Measurements from ENCODE around the gene BPIFB1.

BPIFB1 gene

DNA sequence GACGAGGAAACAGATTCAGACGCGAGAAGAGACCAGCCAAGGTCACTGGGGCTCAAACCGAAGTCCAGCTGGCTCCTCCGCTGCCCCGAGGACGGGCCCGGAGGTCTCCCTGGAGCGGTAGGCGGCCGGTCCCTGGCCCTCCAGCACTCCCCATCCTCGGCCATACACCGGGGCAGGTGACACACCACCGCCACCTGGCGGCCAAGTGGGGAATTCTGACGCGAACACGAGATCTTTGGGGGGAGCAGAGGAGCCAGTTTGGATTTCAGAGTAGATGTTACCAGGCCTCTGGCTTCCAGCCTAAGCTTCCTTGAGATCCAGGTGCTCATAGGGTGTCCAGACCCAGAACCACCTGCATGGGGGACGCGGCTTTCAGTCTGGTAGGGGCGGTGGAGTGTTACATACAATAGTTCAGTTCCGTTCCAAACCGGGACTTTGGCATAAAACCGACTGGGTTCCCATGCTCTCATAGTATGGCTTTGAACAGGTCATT, 16.1 kb downstream of the BPIFB1 start:
- peak; percentile 66 for DNase-seq (ENCODE audit: low spot score)

DNA sequence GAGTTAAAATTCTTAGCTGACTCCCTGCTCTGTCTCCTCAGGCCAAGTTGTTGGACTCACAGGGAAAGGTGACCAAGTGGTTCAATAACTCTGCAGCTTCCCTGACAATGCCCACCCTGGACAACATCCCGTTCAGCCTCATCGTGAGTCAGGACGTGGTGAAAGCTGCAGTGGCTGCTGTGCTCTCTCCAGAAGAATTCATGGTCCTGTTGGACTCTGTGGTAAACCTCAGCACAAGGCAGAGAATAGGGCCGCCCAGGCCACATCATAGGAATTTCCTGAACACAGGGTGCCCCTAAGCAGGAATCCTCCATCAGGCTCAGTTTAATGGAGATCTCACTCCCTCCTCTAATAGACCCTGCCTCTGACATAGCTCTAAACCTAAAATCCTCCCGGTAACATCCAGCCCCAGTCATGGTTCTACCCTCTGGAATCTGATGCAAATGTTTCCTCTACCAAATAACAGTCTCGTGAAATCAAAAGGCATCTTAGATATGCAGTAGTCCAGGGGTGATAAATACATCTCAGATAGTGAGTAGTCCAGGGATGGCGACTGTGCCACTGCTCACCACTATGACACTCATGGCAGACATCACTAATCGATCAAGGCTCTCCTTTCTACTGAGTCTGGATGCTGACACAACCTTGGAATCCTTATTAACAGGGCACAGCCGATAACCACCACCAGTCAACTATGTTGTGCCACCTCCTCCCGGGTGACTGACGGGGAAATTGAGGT, 18.3 kb downstream of the BPIFB1 start:
- DNase-seq (ENCODE audit: low spot score) = no peak

DNA sequence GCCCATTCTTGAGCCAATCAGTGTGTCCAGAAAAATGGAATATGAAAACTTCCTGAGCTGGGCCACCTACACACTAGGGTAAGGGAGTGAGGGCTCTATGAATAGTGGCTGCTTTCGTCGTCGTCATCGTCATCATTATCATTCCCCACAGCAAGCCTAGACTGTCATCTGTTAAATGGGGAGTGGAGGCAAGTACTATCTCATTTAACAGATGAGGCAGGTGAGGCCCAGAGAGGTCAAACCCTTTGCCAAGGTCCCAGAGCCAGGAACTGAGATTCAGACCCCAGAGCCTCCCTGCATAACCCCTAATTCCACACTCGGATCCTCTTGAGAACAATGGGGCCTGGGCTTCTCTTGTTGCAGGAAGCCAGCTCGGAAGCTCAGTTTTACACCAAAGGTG, 20.6 kb downstream of the BPIFB1 start:
- no peak for DNase-seq (ENCODE audit: low spot score)

DNA sequence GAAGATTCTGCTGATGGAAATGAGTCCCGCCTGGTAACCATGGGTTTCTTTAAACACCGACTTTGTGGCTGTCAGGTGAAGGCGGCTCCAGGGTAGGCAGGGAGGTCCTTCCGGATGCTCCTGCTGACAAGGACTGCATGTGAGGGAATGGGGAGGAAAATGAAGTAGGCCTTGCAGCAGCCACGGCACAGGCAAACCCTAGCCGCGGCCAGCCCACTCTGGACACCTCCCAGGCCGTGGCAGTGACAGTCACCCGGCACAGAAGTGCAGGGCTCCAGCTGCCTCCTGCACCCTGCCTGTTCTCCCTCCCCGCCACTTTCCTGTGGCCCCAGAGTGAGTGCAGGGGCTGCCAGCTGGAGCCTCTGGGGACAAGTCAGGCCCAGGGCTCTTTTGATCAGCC, 21.0 kb downstream of the BPIFB1 start:
- no peak for DNase-seq (ENCODE audit: low spot score)

DNA sequence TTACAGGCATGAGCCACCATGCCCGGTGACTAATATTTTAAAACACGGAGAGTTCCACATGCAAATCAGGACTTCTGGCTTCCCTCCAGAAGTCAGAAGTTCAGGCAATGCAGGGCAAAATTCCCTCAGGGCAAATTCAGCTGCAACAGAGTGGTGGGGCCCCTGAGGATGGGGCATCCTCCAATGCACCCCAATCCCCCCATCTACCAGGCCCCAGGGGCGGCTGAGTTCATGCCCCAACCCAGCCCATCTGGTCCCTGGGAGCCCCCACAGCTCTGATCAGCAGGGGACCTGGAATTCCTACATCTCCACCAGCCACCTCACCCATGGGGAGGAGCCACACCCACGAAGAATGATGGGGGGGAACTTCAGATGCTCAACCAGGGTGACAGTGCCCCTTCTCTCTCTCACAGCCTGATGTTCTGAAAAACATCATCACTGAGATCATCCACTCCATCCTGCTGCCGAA, 22.6 kb downstream of the BPIFB1 start:
- no peak for DNase-seq (ENCODE audit: low spot score)

DNA sequence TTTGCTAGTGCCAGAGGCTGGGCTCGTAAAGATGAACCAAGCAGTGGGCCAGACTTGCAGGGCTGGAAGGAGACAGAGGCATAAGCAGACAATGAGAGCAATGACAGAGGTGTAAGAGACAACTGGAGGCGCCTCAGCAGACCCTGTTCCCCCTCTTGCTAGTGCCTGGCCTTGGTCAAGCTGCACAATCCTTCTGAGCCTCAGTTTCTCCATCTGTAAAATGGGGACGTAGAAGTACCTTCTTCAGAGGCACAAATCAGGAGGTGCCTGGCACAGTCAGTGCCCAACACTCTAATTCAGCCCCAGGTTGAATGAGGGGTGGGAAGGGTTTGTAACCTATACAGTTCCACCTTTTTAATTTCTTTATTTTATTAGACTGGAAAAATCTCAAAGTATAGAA, 23.2 kb downstream of the BPIFB1 start:
- no peak for DNase-seq (ENCODE audit: low spot score)

DNA sequence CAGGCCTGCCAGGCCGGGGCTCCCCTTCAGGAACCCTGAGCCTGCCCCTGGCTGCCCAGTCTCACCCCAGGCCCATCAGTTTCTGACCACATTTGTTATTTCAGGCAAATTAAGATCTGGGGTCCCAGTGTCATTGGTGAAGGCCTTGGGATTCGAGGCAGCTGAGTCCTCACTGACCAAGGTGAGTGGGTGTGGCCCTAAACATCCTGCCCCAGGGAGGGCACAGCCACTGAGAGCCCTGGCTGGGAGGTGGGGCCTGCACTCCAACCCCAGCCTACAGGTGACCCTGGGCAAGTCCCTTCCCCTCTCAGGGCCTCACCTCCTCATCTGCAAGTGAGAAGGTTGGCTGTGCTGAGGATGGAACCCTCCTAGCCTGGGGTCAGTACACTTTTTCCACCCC, 23.8 kb downstream of the BPIFB1 start:
- no peak for DNase-seq (ENCODE audit: low spot score)

DNA sequence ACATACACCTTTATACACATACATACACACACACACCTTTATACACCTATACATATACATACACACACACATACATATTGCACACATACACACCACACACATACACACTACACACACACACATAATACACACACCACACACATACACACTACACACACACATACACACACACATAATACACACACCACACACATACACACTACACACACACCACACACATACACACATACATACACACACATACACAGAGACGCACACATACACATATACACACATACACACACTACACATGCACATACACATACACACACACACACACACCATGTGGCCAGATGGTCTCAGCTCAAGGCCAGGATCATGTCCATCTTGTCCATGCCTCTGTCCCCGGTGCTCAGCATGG, 25.7 kb downstream of the BPIFB1 start:
- DNase-seq (ENCODE audit: low spot score) = no peak

DNA sequence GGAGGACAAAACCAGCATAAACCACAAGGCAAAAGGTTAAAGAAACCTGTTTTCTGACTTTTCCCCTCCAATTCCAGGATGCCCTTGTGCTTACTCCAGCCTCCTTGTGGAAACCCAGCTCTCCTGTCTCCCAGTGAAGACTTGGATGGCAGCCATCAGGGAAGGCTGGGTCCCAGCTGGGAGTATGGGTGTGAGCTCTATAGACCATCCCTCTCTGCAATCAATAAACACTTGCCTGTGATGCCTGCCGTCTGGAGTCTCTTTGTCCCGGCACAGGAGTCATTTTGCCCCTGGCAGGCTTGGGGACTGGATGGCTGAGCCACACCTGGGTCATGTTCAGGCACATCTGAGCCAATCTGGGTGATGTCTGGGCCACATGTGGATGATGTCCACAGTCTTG, 26.6 kb downstream of the BPIFB1 start:
- DNase-seq (ENCODE audit: low spot score) = no peak

DNA sequence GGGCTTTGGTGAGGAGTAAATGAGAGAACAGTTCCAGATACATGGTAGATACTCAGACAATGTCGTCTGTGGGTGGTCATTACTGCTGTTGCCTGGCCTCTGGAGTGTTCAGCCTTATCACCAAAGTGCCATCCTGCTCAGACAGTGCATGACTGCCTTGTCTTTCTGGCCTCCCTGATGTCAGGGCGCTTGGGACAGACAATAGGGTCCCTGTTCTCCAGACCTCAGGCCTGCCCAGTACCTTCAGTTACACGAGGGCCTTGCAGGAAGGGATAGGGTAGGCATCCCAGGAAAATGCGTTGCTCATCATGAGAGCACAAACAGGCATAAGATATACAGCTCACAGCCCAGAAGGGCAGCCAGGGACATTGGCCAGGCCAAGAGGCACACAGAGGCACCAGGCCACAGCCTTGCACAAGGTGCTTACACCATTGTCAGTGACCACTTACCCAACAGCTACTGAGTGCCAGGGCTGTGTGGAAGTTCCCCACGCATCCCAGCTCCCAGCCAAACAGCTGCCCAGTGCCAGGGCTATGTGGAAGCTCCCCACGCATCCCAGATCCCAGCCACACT, 27.4 kb downstream of the BPIFB1 start:
- DNase-seq (ENCODE audit: low spot score) = no peak

DNA sequence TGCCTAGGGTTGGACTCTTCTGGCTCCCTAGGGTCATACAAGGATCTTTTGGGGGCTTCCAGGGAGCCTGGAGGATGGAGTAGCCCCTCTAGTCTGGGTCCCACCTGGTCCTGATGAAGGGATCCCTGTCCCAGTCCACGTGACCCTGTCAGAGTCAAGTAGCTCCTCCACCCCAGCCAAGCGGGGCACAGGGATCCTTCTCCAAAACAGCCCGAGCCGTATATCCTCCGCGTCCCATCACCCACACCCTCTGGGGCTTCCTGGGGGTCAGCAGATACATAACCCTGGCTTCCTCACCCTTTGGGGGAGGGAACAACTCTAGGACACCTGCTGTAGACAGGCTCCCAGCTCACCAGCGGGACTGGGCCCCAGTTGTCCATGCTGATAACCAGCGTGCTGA, 28.0 kb downstream of the BPIFB1 start:
- no peak for DNase-seq (ENCODE audit: low spot score)

DNA sequence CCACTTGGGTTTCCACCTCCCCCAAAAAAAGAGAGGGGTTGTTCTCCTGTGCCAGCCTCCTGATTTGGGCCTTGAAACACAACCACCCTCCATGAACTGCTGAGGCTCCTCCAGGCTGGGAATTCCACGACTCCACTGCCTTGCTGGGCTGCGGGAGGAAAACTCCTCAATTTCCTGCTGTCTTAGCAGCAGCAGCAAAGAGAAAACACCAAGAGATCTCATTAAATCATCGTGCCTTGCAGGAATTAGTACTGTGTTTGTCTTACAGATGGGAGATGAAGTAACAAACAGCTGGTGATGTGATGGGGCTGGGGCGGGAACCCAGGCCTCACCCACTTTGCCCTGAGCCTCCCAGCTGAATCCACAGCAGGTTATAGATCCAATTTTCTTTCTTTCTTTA, 29.0 kb downstream of the BPIFB1 start:
- no peak for DNase-seq (ENCODE audit: low spot score)

DNA sequence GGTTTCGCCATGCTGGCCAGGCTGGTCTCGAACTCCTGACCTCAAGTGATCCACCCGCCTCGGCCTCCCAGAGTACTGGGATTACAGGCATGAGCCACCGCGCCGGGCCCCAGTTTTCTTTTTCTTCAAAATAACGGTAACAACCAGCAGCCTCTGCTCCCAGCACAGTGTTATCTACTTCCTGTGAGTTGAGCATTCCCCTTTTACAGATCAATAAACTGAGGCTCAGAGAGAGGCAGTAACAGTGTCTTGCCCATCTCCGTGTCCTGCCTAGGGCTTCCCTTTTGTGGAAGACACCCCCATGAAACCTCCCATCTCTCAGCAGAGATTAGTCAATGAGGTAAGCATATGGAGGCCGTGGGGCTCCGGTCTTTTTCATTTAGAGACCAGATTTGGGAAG, 29.6 kb downstream of the BPIFB1 start:
- DNase-seq (ENCODE audit: low spot score) = no peak

DNA sequence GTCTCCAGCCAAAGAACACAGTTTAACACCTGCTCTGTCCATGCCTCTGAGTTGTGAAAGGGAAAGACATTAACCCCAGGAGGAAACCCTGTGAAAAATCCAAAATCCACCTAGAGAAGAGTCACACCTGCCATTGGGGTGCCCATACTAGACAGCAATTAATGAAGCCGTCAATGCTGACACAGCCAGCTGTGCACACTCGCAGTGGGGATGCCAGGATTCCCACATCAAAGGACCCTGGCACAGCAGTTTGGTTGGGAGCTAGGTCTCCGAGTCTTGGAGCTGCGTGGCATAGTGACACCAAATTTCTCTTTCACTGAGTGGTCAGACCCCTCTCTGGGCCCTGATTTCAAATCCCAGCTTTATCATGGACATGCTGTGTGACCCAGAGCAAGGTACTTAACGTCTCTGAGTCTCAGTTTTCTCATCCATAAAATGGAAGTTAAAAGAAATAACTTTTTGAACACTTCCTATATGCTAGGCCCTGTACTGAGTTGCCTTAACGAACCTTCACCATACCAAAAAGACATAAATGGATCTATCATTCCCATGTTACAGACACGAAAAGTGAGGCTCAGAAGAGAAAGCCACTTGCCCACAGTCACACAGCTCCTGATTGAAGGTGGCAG, 30.8 kb downstream of the BPIFB1 start:
- no peak for DNase-seq (ENCODE audit: low spot score)

DNA sequence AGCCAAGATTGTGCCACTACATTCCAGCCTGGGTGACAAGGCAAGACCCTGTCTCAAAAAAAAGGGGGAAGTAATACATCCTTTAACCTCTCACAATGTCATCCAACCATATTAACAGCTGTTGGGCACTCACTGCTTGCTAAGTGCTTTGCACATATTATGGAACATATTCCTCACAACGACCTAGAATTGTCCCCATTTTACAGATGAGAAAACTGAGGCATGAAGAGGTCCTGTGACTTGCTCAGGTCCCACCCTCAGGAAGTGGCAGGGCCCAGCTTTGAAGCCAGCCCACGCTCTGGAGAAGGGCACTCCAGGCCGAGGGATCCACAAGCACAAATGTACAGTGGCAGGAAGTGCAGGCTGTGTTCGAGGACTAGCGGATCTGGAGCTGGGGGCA, 33.3 kb downstream of the BPIFB1 start:
- no peak for DNase-seq (ENCODE audit: low spot score)

DNA sequence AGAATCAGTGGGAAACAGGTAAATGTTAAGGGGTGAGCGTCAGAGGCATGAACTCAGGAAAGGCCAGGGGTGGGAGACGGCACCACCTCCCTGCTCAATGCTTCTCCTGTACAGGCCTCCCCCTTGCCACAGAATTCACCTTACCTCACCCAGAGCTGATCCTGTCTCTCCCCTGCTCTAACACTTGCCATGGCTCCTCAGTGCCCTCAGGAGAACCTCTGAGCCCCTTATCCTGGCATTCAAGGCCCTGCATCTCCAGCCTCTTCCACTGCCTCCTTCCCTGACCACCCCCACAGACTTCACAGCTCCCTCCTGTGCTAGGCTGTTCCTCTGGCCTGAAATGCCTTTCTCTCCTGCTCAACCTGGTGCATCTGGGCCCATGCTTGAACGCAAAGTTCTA, 33.9 kb downstream of the BPIFB1 start:
- no peak for DNase-seq (ENCODE audit: low spot score)

DNA sequence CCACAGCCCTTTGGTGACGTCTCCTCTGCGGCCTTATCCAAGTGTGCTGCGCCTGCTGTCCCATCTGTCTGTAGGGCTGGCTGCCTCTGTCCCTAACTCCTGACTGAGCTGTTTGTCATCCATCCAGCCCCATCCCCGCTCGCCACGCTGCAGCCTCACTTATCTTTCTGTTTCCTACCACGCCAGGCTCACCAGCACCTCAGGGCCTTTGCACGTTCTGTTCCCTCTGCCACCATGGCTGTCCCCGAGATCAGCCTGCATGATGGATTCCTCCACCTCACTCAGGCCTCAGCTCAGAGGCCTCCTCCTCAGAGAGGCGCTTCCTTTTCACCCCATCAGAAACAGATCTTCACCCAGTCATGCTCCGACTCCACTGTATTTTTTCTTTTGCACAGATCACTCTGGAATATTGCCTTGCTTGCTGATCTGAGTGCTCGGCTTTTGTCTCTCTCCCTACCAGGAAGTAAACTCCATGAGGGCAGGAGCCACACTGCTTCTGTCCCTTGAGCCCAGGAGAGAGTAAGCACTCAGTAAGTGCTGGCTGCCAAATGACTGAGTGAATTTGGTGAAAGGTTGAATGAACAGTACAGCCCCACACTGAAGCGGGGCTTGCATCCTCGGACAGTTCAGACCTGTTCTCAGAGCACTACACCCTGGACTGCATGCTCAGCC, 34.5 kb downstream of the BPIFB1 start:
- DNase-seq (ENCODE audit: low spot score) = no peak

DNA sequence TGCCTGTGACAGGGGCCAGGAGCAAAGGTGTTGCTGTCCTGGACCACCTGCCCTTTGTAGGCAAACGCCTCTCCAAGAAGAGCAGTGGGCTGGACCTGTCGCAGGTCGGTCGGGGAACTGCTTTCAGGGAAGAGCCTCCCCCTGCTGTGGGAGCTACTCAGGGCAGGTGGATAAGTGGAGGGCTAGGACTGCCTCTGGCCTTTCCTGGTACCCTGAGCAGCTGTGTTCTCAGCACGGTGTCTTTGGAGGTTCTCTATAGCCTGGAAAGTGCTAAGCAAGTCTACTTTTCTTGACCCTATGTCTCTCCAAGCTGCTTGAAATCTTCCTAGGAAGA, 35.0 kb downstream of the BPIFB1 start:
- DNase-seq (ENCODE audit: low spot score) = no peak

DNA sequence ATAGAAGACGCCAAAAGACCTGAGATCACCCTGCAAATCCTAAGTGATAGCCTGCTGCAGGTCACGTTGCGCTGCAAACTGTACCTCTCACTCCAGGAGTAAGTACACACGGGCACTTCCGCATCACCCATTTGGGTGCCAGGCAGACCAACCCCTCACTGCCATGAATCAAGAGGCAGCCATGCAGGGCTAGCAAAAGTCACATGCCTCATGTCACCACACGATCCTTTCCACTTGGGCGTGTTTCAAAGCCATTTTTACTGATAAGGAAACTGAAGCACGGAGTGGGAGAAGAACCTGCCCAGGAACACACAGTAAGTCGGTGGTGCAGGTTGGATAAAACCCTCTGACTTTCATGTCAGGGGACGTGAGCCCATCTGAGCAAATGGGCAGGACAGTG, 37.0 kb downstream of the BPIFB1 start:
- DNase-seq (ENCODE audit: low spot score) = no peak

DNA sequence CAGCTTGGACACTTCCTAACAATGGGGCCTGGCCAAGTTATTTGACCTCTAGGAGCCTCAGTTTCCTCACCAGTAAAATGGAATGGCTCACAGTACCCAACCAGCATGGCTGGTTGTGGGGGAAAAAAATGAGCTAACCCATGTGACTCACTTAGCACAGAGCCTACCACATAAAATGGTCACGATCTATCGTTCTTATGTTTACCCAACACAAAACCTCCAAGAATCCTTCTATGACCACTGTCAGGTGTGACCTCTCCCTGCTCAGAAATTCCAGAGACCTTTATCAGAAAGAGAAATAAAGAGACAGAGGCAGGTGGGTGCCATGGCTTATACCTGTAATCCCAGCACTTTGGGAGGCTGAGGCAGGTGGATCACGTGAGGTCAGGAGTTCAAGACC, 39.4 kb downstream of the BPIFB1 start:
- DNase-seq (ENCODE audit: low spot score) = no peak

DNA sequence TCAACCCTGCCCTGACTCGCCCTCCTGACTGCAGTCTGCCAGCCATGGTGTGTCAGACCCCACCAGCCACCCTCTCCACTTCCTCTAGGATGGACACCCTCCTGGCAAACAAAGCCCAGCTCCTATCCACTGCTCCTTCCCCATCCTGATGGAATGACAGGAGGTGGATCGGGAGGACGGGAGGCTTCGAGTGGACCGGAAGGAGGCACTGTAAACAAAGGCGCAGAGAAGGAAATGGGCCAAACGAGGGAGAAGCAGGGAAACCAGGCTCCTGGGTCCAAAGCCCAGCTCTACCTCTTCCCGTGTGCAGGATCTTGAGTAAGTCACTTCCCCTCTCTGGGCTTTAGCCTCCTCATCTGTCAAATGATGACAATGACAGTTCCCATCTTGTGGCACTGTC, 40.2 kb downstream of the BPIFB1 start:
- no peak for DNase-seq (ENCODE audit: low spot score)

DNA sequence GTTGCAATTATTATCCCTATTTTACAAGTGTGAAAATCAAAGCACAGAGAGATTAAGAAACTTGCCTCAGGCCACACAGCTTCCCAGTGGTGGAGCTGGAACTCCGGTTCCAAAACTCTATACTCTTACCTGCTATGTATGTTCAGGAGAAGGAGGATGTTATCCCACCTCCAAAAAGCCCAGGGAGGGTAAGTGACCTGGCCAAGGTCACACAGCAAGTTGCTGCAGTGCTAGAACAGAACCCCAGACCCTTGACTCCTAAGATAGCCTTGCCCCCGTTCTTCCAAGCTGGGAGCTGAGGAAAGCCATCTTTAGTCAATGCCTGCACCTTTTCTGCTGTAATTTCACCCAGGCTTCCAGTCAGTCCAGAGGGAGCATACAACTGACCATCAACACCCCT, 42.3 kb downstream of the BPIFB1 start:
- DNase-seq (ENCODE audit: low spot score) = no peak
